GM23338 (cell line): Measurements from ENCODE around the gene CLDN9. TPM values are rescaled to one million over a fixed set of nuclear protein-coding genes. Genes with fewer than 3 reads are reported as not detected.
A peak's percentile ranks its signal among the peaks of the same experiment; 100 is the strongest.

Experiments used
- ATAC-seq: fragments of 200-7000 bp; cut with Tn5 transposase; 3 replicates; pipeline ENCODE4 v1.9.1; 2020
- DNase-seq: peaks from one replicate; pipeline ENCODE4 v3.0.0-alpha.2; 2015; ENCODE audit warnings: low spot score
- H2AFZ ChIP-seq: fragments of 200-600 bp; sonication (generic); 2 replicates; pipeline ENCODE4 v1.8.0; 2016; ENCODE audit warnings: antibody characterized with exemption, mild to moderate bottlenecking, moderate library complexity
- H3F3A ChIP-seq: fragments of 200-600 bp; sonication (generic); replicated peaks from 2 replicates; pipeline ENCODE4 v1.8.0; 2017; ENCODE audit warnings: antibody characterized with exemption, mixed run types, low read depth
- H3K27ac ChIP-seq: fragments of 200-600 bp; sonication (generic); 2 replicates; pipeline ENCODE4 v1.6.1; 2016; ENCODE audit warnings: low read depth
- H3K27me3 ChIP-seq: fragments of 200-600 bp; sonication (generic); 2 replicates; pipeline ENCODE4 v1.8.0; 2016; ENCODE audit warnings: mild to moderate bottlenecking, mixed run types, moderate library complexity; ENCODE audit not compliant: insufficient read depth
- H3K36me3 ChIP-seq: fragments of 200-600 bp; sonication (generic); 2 replicates; pipeline ENCODE4 v1.8.0; 2016; ENCODE audit warnings: mild to moderate bottlenecking; ENCODE audit not compliant: insufficient read depth
- H3K4me1 ChIP-seq: fragments of 200-600 bp; sonication (generic); 2 replicates; pipeline ENCODE4 v1.8.0; 2016; ENCODE audit warnings: mild to moderate bottlenecking, moderate library complexity; ENCODE audit not compliant: insufficient read depth
- H3K4me2 ChIP-seq: fragments of 200-600 bp; sonication (generic); 2 replicates; pipeline ENCODE4 v1.7.1; 2017; ENCODE audit warnings: mixed run types
- H3K4me3 ChIP-seq: fragments of 200-600 bp; sonication (generic); 2 replicates; pipeline ENCODE4 v1.6.1; 2016; ENCODE audit warnings: mixed run types
- H3K79me2 ChIP-seq: fragments of 200-600 bp; sonication (generic); replicated peaks from 2 replicates; pipeline ENCODE4 v1.8.0; 2017; ENCODE audit warnings: mild to moderate bottlenecking; ENCODE audit not compliant: insufficient read depth
- H3K9me2 ChIP-seq: fragments of 200-600 bp; sonication (generic); 2 replicates; pipeline ENCODE4 v1.8.0; 2017; ENCODE audit not compliant: insufficient read depth
- H4K20me1 ChIP-seq: fragments of 200-600 bp; sonication (generic); replicated peaks from 2 replicates; pipeline ENCODE4 v1.8.0; 2017; ENCODE audit warnings: mild to moderate bottlenecking; ENCODE audit not compliant: insufficient read depth
- H3K27ac Mint-ChIP-seq: 2 replicates; pipeline ENCODE4 v1.8.0; 2020; ENCODE audit warnings: inconsistent platforms, mild to moderate bottlenecking, moderate library complexity, mixed read lengths
- H3K27me3 Mint-ChIP-seq: 3 replicates; pipeline ENCODE4 v1.8.0; 2022; ENCODE audit warnings: low read depth, mild to moderate bottlenecking, moderate library complexity, mixed read lengths, inconsistent platforms; ENCODE audit not compliant: insufficient read depth, poor library complexity
- H3K36me3 Mint-ChIP-seq: 3 replicates; pipeline ENCODE4 v1.8.0; 2021; ENCODE audit warnings: low read depth, mild to moderate bottlenecking, inconsistent platforms, moderate library complexity, mixed read lengths
- H3K4me1 Mint-ChIP-seq: 3 replicates; pipeline ENCODE4 v1.8.0; 2020; ENCODE audit warnings: mild to moderate bottlenecking, inconsistent platforms, mixed read lengths
- H3K4me3 Mint-ChIP-seq: 3 replicates; pipeline ENCODE4 v1.8.0; 2021; ENCODE audit warnings: moderate library complexity, mild to moderate bottlenecking, inconsistent platforms, mixed read lengths
- H3K9me3 Mint-ChIP-seq: 3 replicates; pipeline ENCODE4 v1.8.0; 2020; ENCODE audit warnings: moderate library complexity, mild to moderate bottlenecking, inconsistent platforms, mixed read lengths
- CREB1 ChIP-seq: fragments of 250-450 bp; sonication (Bioruptor Pico); IDR thresholded peaks from 2 replicates; pipeline ENCODE4 v1.5.0; 2020; ENCODE audit warnings: low read depth, mild to moderate bottlenecking, moderate library complexity
- EZH2phosphoT487 ChIP-seq: fragments of 200-600 bp; sonication (generic); IDR thresholded peaks from one replicate; pipeline ENCODE4 v1.8.1; 2018; ENCODE audit warnings: antibody characterized with exemption; ENCODE audit not compliant: unreplicated experiment
- JUNB ChIP-seq: IDR thresholded peaks from one replicate; pipeline ENCODE4 v1.6.1; 2016; ENCODE audit warnings: antibody characterized with exemption; ENCODE audit not compliant: unreplicated experiment
- NANOG ChIP-seq: IDR thresholded peaks from 2 replicates; pipeline ENCODE4 v1.6.1; 2016; ENCODE audit warnings: antibody characterized with exemption, borderline replicate concordance
- STAT1 ChIP-seq: IDR thresholded peaks from one replicate; pipeline ENCODE4 v1.6.1; 2016; ENCODE audit warnings: antibody characterized with exemption; ENCODE audit not compliant: unreplicated experiment
- ZNF331 ChIP-seq: fragments of 250-450 bp; sonication (Bioruptor Pico); IDR thresholded peaks from 2 replicates; pipeline ENCODE4 v1.5.0; 2020; ENCODE audit warnings: low read depth, mild to moderate bottlenecking, moderate library complexity
- polyA plus RNA-seq: library from polyadenylated mRNA; unstranded; fragments of >200 nt; fragmentation: Nextera tagmentation; extraction: Ambion mirVana; gene quantifications from 2 replicates; pipeline ENCODE4 v1.2.1, GENCODE V29; 2016
- total RNA-seq: library from RNA; depleted of rRNA; stranded (reverse); fragments of >200 nt; shearing (Covaris generic); gene quantifications from 2 replicates; pipeline ENCODE4 v1.2.3, GENCODE V29; 2014
- TF ChIP-seq, protein P1 (sequence below), 2 experiments: fragments of 200-600 bp in 1 of 2; sonication (generic) in 1 of 2; conservative IDR thresholded peaks; 2 replicates each; pipeline versions ENCODE4 v1.5.1 to v1.6.1; 2016 to 2017; ENCODE audit warnings: antibody characterized with exemption in 2 of 2, low read depth in 2 of 2, mild to moderate bottlenecking in 2 of 2, moderate library complexity in 1 of 2
- TF ChIP-seq, protein P2 (sequence below): fragments of 250-450 bp; sonication (Bioruptor Pico); IDR thresholded peaks from 2 replicates; pipeline ENCODE4 v1.5.0; 2020; ENCODE audit warnings: mild to moderate bottlenecking, moderate library complexity

Gene CLDN9
- total and polyA plus RNA-seq, 2 experiments from 2014 or later = 1.8 to 3.0 TPM

DNA sequence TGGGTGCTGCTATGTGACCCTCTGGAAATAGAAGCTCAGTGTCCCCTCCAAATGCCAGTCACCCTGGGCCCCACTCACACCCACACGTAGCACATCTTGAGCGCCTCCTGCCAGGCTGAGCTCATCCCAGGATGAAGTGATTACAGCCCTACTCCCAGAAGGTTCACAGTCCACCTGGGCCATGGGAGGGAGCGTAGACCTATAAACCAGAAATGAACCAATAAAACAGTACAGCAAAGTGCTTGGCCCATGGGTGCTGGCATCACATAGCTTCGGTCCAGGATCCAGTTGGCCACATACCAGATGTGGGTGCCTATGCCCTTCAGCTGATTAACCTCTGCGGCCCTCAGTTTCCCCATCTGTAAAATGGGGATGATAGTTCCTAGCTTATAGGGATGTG lies 26.2 kb downstream of the CLDN9 start (continued):
- no peak for TF ChIP-seq EZH2phosphoT487
- TF ChIP-seq ZNF331 (CRISPR knock-in tag) = no peak
- TF ChIP-seq, protein P1, sequence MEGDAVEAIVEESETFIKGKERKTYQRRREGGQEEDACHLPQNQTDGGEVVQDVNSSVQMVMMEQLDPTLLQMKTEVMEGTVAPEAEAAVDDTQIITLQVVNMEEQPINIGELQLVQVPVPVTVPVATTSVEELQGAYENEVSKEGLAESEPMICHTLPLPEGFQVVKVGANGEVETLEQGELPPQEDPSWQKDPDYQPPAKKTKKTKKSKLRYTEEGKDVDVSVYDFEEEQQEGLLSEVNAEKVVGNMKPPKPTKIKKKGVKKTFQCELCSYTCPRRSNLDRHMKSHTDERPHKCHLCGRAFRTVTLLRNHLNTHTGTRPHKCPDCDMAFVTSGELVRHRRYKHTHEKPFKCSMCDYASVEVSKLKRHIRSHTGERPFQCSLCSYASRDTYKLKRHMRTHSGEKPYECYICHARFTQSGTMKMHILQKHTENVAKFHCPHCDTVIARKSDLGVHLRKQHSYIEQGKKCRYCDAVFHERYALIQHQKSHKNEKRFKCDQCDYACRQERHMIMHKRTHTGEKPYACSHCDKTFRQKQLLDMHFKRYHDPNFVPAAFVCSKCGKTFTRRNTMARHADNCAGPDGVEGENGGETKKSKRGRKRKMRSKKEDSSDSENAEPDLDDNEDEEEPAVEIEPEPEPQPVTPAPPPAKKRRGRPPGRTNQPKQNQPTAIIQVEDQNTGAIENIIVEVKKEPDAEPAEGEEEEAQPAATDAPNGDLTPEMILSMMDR (conservative IDR thresholded peaks at IDR 0.05; ENCODE audit: low read depth in 2 of 2) = no peak
- no peak for TF ChIP-seq JUNB

DNA sequence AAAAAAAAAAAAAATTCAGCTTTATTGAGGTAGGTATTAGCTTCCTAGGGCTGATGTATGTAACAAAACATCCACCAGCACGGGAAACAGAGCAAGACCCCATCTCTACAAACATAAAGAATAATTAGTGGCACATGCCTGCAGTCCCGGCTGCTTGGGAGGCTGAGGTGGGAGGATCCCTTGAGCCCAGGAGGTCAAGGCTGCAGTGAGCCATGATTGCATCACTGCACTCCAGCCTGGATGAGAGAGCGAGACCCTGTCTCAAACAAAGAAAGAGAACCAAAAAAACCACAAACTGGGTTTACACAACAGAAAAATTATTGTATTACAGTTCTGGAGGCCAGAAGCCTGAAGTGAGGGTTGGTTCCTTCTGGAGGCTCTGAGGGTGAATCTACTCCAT lies 29.7 kb downstream of the CLDN9 start:
- Histone ChIP-seq H3K27me3 (peaks cover 17% of the 10 kb centered on the region), H3K9me2 (no peaks in the 10 kb centered on the region), H3K4me3 (no peak overlapping the region), H3K36me3 (no peaks in the 10 kb centered on the region), H4K20me1 (peaks cover 4% of the 10 kb centered on the region), H3K4me2 (no peak overlapping the region), H3K4me1 (peaks cover 20% of the 10 kb centered on the region; the same call in 1 of the 2 replicates), H3K27ac (no peak overlapping the region), H2AFZ (no peak overlapping the region), H3K79me2 (peaks cover 5% of the 10 kb centered on the region), H3F3A (peaks cover 11% of the 10 kb centered on the region; the same call in 1 of the 2 replicates)
- Mint-ChIP-seq H3K27me3 (peaks cover 18% of the 10 kb centered on the region), H3K4me1 (peaks cover 25% of the 10 kb centered on the region), H3K36me3 (peaks cover 20% of the 10 kb centered on the region), H3K4me3 (no peak overlapping the region), H3K9me3 (peaks cover 7% of the 10 kb centered on the region; the same call in 2 of the 3 replicates), H3K27ac (no peak overlapping the region)
- ATAC-seq (no peak), DNase-seq (no peak)
- TF ChIP-seq ZNF331 (CRISPR knock-in tag) = no peak
- TF ChIP-seq, protein P1 (conservative IDR thresholded peaks at IDR 0.05; ENCODE audit: low read depth in 2 of 2) = no peak
- TF ChIP-seq NANOG = no peak

DNA sequence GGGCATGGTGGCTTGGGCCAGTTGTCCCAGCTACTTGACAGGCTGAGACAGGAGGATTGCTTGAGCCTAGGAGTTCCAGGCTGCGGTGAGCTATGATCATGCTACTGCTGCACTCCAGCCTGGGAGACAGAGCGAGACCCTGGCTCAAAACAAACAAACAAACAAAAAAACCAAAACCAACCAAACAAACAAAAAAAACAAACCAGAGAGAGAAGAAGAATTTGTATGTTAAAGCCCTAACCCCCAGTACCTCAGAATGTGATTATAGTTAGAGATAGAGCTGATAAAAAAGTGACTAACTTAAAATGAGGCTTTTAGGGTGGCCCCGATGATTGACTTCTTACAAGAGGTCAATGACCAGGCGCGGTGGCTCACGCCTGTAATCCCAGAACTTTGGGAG lies 32.0 kb downstream of the CLDN9 start:
- ATAC-seq (no peak), DNase-seq (no peak)
- Mint-ChIP-seq H3K4me3 (peak overlapping the region; percentile 84), H3K27me3 (peaks cover 23% of the 10 kb centered on the region), H3K9me3 (peaks cover 7% of the 10 kb centered on the region; the same call in 2 of the 3 replicates), H3K36me3 (peaks cover 23% of the 10 kb centered on the region), H3K4me1 (peaks cover 13% of the 10 kb centered on the region), H3K27ac (no peak overlapping the region)
- H2AFZ ChIP-seq = no peak overlapping the region
- H3K27ac ChIP-seq = no peak overlapping the region
- H3K4me1 ChIP-seq = peaks cover 17% of the 10 kb centered on the region; the same call in 1 of the 2 replicates
- no peaks in the 10 kb centered on the region for H3K36me3 ChIP-seq
- TF ChIP-seq CREB1 (CRISPR knock-in tag) (no peak), STAT1 (no peak)
- TF ChIP-seq, protein P2, sequence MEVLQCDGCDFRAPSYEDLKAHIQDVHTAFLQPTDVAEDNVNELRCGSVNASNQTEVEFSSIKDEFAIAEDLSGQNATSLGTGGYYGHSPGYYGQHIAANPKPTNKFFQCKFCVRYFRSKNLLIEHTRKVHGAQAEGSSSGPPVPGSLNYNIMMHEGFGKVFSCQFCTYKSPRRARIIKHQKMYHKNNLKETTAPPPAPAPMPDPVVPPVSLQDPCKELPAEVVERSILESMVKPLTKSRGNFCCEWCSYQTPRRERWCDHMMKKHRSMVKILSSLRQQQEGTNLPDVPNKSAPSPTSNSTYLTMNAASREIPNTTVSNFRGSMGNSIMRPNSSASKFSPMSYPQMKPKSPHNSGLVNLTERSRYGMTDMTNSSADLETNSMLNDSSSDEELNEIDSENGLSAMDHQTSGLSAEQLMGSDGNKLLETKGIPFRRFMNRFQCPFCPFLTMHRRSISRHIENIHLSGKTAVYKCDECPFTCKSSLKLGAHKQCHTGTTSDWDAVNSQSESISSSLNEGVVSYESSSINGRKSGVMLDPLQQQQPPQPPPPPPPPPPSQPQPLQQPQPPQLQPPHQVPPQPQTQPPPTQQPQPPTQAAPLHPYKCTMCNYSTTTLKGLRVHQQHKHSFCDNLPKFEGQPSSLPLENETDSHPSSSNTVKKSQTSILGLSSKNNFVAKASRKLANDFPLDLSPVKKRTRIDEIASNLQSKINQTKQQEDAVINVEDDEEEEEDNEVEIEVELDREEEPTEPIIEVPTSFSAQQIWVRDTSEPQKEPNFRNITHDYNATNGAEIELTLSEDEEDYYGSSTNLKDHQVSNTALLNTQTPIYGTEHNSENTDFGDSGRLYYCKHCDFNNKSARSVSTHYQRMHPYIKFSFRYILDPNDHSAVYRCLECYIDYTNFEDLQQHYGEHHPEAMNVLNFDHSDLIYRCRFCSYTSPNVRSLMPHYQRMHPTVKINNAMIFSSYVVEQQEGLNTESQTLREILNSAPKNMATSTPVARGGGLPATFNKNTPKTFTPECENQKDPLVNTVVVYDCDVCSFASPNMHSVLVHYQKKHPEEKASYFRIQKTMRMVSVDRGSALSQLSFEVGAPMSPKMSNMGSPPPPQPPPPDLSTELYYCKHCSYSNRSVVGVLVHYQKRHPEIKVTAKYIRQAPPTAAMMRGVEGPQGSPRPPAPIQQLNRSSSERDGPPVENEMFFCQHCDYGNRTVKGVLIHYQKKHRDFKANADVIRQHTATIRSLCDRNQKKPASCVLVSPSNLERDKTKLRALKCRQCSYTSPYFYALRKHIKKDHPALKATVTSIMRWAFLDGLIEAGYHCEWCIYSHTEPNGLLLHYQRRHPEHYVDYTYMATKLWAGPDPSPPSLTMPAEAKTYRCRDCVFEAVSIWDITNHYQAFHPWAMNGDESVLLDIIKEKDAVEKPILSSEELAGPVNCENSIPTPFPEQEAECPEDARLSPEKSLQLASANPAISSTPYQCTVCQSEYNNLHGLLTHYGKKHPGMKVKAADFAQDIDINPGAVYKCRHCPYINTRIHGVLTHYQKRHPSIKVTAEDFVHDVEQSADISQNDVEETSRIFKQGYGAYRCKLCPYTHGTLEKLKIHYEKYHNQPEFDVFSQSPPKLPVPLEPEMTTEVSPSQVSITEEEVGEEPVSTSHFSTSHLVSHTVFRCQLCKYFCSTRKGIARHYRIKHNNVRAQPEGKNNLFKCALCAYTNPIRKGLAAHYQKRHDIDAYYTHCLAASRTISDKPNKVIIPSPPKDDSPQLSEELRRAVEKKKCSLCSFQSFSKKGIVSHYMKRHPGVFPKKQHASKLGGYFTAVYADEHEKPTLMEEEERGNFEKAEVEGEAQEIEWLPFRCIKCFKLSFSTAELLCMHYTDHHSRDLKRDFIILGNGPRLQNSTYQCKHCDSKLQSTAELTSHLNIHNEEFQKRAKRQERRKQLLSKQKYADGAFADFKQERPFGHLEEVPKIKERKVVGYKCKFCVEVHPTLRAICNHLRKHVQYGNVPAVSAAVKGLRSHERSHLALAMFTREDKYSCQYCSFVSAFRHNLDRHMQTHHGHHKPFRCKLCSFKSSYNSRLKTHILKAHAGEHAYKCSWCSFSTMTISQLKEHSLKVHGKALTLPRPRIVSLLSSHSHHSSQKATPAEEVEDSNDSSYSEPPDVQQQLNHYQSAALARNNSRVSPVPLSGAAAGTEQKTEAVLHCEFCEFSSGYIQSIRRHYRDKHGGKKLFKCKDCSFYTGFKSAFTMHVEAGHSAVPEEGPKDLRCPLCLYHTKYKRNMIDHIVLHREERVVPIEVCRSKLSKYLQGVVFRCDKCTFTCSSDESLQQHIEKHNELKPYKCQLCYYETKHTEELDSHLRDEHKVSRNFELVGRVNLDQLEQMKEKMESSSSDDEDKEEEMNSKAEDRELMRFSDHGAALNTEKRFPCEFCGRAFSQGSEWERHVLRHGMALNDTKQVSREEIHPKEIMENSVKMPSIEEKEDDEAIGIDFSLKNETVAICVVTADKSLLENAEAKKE (CRISPR knock-in tag) = no peak
- peak overlapping the region; percentile 96 for H3K4me2 ChIP-seq
- peaks cover 5% of the 10 kb centered on the region for H3K79me2 ChIP-seq
- peaks cover 17% of the 10 kb centered on the region for H3F3A ChIP-seq
- H4K20me1 ChIP-seq = peaks cover 4% of the 10 kb centered on the region
- H3K27me3 ChIP-seq = peaks cover 34% of the 10 kb centered on the region
- H3K4me3 ChIP-seq = peak overlapping the region; percentile 94
- no peaks in the 10 kb centered on the region for H3K9me2 ChIP-seq
